A172 (cell line): Measurements from ENCODE around the gene SHANK1. TPM values are rescaled to one million over a fixed set of nuclear protein-coding genes. Genes with fewer than 3 reads are reported as not detected.

ENCODE experiments used
- DNase-seq: peaks from one replicate; pipeline ENCODE4 v3.0.0-alpha.2; 2015; ENCODE audit warnings: low spot score
- total RNA-seq: library from RNA; depleted of rRNA; stranded (reverse); fragments of >200 nt; shearing (Covaris generic); gene quantifications from 2 replicates; pipeline ENCODE4 v1.2.3, GENCODE V29; 2014

Gene SHANK1
- total RNA-seq, 1 experiment from 2014 or later: 0.40 TPM

DNA sequence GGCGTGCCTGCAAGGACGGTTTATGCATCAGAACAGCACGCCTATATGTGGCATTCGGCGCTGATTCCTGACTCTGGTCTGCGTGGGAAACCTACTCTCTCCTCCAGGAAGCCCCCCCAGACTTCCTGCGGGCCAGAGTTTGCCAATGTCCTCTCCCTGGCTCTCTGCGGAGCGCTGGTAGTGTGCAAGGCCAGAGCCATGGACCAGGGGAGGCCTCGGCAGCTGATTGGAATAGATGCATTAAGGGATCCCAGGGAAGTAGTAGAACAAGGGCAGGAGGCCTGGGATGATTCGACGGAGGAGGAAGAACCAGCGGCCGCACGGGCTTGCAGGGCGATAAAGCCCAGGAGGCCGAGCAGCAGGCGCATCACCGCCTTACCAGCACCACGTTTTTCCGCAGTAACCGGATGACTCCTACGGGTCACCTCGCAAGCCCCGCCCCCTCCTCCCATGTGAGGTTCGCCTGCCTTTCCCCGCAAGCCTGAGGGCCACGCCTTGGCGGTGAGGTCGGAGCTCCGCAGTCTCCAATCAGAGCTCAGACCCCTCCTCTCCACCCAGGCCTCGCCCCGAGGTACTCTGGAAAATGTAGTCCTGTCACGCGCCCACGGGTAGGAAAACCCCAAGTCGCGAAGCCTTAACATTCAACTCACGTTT lies 8.6 kb upstream of the SHANK1 start:
- DNase-seq: no peak

- no peak for DNase-seq
These were observed 6.3 kb upstream of the SHANK1 start for GRCh38 chr19:50725911-50726230.

- no peak for DNase-seq
These were observed 5.8 kb upstream of the SHANK1 start for GRCh38 chr19:50725218-50725910.

DNA sequence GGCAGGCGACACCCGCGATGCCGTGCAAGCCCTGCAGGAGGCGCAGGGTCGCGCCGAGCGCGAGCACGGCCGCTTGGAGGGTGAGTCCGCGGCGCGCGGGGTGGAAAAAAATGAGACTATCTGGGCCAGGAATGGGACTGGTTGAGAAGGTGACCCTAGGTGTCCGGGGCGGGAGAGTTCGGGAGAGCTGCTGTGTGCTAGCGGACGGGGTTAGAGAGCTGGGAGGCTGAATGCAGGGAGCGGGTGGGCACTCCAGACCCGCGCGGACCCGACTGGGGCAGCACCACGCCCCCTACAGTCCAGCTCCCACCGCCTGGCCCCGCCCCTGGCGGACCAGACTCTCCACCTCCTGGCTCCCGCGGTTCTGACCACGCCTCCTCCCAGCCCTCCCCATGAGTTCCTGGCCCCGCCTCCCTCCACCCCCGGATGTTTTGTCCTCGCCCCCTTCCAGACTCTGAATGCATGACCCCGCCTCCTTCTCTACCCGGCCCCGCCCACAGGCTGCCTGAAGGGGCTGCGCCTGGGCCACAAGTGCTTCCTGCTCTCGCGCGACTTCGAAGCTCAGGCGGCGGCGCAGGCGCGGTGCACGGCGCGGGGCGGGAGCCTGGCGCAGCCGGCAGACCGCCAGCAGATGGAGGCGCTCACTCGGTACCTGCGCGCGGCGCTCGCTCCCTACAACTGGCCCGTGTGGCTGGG lies 5.1 kb upstream of the SHANK1 start:
- DNase-seq: peak; percentile 98

- DNase-seq: no peak
These were observed 4.3 kb upstream of the SHANK1 start for GRCh38 chr19:50723735-50724521.

GRCh38 chr19:50723069-50723468 lies 3.5 kb upstream of the SHANK1 start, which contains the start of gene CLEC11A:
Gene CLEC11A (plus strand): TSS chr19:50723364. CDS start chr19:50723526, 162 bp downstream.
- DNase-seq: no peak

GRCh38 chr19:50722201-50723013 lies 2.8 kb upstream of the SHANK1 start:
- DNase-seq: no peak

DNA sequence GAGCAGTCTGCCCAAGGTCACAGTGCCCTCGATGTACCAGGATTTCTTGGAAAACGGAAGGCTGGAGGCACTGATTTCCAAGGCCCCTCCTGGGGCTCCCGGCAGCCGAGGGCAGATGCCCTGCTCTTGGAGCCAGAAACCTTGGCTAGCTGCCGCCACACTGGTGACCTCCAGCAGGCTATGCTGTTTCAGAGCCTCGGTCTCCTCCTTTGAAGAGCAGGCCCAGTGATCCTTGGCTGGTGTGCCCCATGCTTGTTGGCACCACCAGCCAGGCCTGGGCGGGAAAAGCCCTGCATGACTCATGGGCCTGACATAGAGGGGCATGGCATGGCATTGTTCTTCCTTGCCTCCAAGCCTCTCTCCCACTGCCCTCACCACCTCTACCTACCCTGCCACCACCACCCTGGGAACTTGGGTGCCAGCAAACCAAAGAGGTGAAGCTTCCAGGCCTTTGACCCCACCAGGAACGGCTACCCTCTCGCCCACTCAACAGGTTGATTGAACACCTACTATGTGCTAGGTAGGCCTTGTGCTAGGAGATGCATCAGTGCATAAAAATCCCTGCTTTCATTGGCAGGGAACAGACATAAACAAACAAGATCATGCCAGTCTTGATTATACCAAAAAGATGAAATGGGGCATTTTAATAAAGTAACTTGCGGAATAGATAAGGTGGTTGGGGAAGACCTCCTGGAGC lies 2.0 kb upstream of the SHANK1 start:
- peak; percentile 11 for DNase-seq

DNA sequence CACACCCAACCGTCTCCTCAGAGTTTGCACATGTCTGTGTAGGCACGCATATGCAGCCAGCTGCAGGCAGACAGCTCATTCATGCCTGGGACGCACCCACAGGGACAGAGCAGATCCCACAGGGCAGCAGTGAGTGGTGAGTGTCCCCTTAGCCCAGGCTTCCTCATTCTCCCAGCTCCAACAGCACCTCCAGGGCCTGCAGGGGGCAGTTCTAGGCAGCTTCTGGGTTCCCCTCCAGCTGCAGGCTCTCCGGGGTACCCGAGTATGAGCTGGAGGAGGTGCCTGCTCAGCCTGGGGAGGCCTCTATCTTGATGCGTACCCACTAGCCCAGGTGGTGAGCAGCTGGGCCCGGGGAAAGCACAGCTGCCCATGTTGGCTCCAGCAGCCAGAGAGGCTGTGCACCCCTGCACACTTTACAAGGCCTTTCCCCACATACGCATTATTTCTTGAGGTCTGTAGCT lies 1.3 kb upstream of the SHANK1 start:
- no peak for DNase-seq

DNA sequence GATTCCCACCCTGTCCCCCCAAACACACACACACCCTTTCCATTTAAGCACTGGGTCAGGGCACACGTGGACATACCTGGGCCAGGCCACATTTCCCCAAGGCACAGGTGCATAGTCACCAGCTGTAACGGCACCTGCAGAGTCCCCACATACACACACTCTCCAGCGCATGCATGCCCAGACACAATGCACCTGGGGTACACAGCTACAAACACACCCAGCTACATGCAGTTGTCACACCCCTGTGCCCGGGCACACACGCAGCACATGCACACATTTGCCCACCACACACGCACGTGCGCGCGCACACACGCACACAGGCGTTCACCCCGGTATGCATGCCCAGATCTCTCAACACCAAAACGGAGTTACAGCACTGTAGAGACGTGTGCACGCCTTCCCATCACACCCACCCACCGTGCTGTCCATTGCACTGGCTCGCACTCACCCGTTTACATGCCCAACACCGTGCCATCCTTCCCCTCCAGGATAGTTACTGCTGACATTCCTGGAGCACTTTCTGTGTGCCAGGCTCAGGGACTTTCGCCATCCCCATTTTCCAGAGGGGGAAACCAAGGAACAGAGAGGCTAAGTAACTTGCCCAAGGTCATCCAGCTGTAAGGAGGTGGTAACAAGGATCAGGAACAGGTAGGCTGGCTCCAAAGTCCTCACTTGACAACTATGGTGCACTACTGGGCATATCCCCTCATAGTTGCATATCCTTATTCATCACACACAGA lies 749 bp upstream of the SHANK1 start:
- DNase-seq: no peak

GRCh38 chr19:50719119-50719435 lies 525 bp downstream of the SHANK1 start:
- DNase-seq: no peak

GRCh38 chr19:50718255-50719118 lies 1.1 kb downstream of the SHANK1 start:
- DNase-seq: no peak

DNA sequence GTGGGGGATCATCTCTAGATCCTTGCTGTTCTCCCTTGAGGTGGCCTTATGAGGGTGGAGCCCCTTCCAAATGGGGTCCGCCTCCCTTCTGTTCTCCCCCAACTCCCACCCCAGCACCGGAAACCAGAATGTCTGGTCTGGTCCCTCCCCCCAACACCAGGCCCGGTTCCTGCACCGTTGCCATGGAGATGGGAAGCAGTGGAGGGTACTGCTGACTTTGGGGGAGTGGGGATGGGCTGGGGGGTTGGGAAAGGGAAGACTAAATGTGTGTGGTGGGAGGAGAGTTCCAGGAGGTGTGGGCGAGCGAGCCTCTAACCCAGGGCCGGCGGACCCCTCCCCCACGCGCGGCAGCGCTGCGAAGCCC lies 1.7 kb downstream of the SHANK1 start:
- DNase-seq: no peak

- no peak for DNase-seq
These were observed 2.4 kb downstream of the SHANK1 start for GRCh38 chr19:50717026-50717723.

DNA sequence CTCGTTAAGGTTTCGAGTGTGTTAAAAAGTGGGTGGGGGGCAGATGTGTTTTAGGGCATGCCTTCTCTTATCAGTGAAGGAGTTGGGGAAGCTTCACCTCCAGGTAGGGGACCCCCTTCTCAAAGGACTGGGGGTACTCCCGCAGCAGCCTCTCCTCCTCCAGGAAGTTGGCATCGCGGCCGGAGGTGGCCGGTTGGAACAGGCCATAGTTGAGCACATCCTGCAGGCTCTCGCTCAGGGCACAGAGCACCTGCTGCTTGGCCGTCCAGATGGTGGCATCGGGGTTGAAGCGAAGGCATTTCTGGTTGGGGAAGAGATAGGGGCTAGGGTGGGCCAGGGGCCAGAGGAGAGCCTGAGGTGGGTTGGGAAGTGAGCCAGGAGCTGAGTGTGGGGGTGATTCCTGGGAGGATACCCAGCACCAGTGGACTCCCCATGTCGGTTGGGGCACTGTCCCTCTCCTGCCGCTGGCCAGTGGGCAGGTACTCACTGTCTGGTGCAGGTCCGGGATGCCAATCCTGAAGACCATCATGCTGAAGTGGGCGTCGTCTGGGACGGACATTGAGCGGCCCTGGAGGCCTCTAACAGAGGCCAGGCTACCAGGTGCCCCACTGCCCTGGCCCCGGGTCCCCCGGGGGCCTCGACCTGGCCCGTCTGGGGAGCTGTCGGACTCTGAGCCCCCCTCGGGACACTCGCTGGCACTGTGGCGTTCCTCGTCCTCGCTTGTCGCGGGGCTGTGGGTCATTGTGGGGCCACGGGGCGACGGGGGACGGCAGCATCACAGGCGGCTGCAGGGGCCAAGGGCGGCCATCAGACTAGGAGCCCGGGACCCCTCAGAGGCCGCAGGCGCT lies 3.2 kb downstream of the SHANK1 start:
- no peak for DNase-seq

GRCh38 chr19:50713556-50714236 lies 5.9 kb downstream of the SHANK1 start:
- DNase-seq: no peak

GRCh38 chr19:50712833-50713232 lies 6.8 kb downstream of the SHANK1 start:
- no peak for DNase-seq
